ENCODE measurements around the gene IGF1R. TPM values are rescaled to one million over a fixed set of nuclear protein-coding genes. Genes with fewer than 3 reads are reported as not detected.

IGF1R gene
- total and polyA plus RNA-seq, 2 of the 8 experiments (the other 6 are each of a cell fraction or from before 2014, with no cell fraction given) = 32.9 to 109 TPM

DNA sequence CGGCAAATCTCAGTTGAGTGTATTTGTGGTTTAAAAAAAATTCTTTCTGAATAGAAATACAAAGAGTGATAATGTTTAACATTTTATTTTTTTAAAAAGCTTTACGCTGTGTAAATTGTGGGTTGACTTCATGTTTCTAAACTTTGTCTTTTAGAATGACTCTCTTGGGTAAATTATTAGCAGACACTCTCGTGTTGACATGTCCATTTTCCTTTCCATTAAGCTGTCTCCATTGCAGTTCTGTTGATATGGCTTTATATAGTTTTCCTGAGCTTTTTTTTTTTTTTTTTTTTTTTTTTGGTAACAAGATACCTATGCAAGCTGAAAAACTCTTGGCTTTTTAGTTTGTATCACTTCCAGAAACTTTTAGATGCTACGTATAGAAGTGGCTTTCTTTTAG, 92.6 kb downstream of the IGF1R start:
- no peak overlapping the region for H3K56ac ChIP-seq (replicated peaks; ENCODE audit: insufficient read length, low read depth, low read length)
- no peak overlapping the region for H2AFZ ChIP-seq (ENCODE audit: low read length)
- H3K79me1 ChIP-seq (ENCODE audit: low read depth, low read length) = peaks cover 14% of the 10 kb centered on the region
- H3K4me3 ChIP-seq (ENCODE audit: extremely low read depth in 1 of 4, insufficient read depth in 2 of 4, low read depth in 3 of 4, low read length in 4 of 4) = no peak overlapping the region
- no peak overlapping the region for H2BK12ac ChIP-seq (ENCODE audit: low read depth, low read length)
- H3K4me2 ChIP-seq (ENCODE audit: insufficient read depth in 1 of 2, low read depth in 2 of 2, low read length in 2 of 2) = no peak overlapping the region
- no peak overlapping the region for H2BK120ac ChIP-seq (replicated peaks; ENCODE audit: low read depth, low read length)
- no peaks in the 10 kb centered on the region for H3K27me3 ChIP-seq (replicated peaks in 1 of 4; ENCODE audit: control insufficient read depth in 3 of 4, extremely low read depth in 1 of 4, insufficient read depth in 3 of 4, low read length in 3 of 4)
- H4K20me1 ChIP-seq (replicated peaks in 1 of 2; ENCODE audit: control insufficient read depth in 1 of 2, insufficient read depth in 2 of 2, low read length in 2 of 2) = peaks cover 22 to 36% of the 10 kb centered on the region in 2 experiments
- no peak overlapping the region for H3K18ac ChIP-seq (ENCODE audit: extremely low read depth, low read length)
- H2BK15ac ChIP-seq (ENCODE audit: low read length) = no peak overlapping the region
- no peak overlapping the region for H3K14ac ChIP-seq (ENCODE audit: insufficient read length)
- DNase-seq (ENCODE audit: low read depth in 1 of 2, low spot score in 2 of 2) = no peak
- WGBS, 2 experiments (ENCODE audit: extremely low coverage in 1 of 2, insufficient coverage in 1 of 2, insufficient read length in 1 of 2, insufficient replicate concordance in 2 of 2, low coverage in 1 of 2, low lambda C conversion rate in 2 of 2, missing lambda C conversion rate in 1 of 2) = 88% methylated on average over 4 of the region's 4 CpGs; no CpG with 5 or more reads in 1 of the 2 experiments
- H2BK5ac ChIP-seq (ENCODE audit: low read depth, low read length) = no peak overlapping the region
- no peak overlapping the region for H4K5ac ChIP-seq (ENCODE audit: insufficient read length, low read depth, low read length)
- H4K8ac ChIP-seq (ENCODE audit: extremely low read depth, insufficient read depth, low read length) = no peak overlapping the region
- H3K9me3 ChIP-seq (ENCODE audit: insufficient read depth in 2 of 2, low read depth in 1 of 2, low read length in 1 of 2) = no peaks in the 10 kb centered on the region
- peaks cover 2 to 25% (median 8%) of the 10 kb centered on the region in 4 experiments; a peak in 5 of 7 replicates for H3K4me1 ChIP-seq (replicated peaks in 1 of 4; ENCODE audit: control insufficient read depth in 3 of 4, insufficient read depth in 4 of 4, low read length in 3 of 4)
- no peak overlapping the region for H4K91ac ChIP-seq (replicated peaks; ENCODE audit: insufficient read length, low read length)
- no peak overlapping the region for H3K23ac ChIP-seq (ENCODE audit: insufficient read length)
- H3K4ac ChIP-seq (replicated peaks; ENCODE audit: insufficient read length, low read depth, low read length) = no peak overlapping the region
- no peak overlapping the region for H3K27ac ChIP-seq (ENCODE audit: low read depth, low read length)
- no peak for TF ChIP-seq TCF12 (IDR thresholded peaks at IDR 0.05; ENCODE audit: low read depth, low read length)
- TF ChIP-seq, protein P1, sequence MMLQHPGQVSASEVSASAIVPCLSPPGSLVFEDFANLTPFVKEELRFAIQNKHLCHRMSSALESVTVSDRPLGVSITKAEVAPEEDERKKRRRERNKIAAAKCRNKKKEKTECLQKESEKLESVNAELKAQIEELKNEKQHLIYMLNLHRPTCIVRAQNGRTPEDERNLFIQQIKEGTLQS (IDR thresholded peaks at IDR 0.05; ENCODE audit: insufficient read depth, low read depth, low read length) = no peak
- no peak for TF ChIP-seq NANOG (IDR thresholded peaks at IDR 0.05; ENCODE audit: insufficient read depth, low read depth, low read length, poor library complexity, severe bottlenecking)
- TF ChIP-seq KDM5A (IDR thresholded peaks at IDR 0.05; ENCODE audit: low read length) = no peak
- TF ChIP-seq SIX5 (IDR thresholded peaks at IDR 0.05; ENCODE audit: low read depth, low read length) = no peak
- TF ChIP-seq PHF8 (conservative IDR thresholded peaks at IDR 0.05; ENCODE audit: low read depth, low read length) = no peak
- H3K79me2 ChIP-seq (ENCODE audit: control insufficient read depth in 1 of 2, insufficient read depth in 2 of 2, low read length in 2 of 2) = peaks cover 15 to 100% of the 10 kb centered on the region in 2 experiments
- no peak for FAIRE-seq
- POLR2A ChIA-PET (ENCODE audit: partially characterized antibody) = interaction anchor here (1.1 to 1.4 kb wide), 2 partner anchors 9 to 17 kb away, joined by 3 read pairs; no protein-coding TSS in a partner anchor
- H3K9ac ChIP-seq (replicated peaks in 1 of 4; ENCODE audit: extremely low read depth in 1 of 4, low read depth in 3 of 4, low read length in 3 of 4) = no peak overlapping the region
- no peaks in the 10 kb centered on the region for H3K36me3 ChIP-seq (ENCODE audit: control insufficient read depth in 2 of 4, insufficient read depth in 4 of 4, low read length in 3 of 4)
- no peaks in the 10 kb centered on the region for H3K23me2 ChIP-seq (ENCODE audit: low read depth, low read length)
- CTCF ChIA-PET (ENCODE audit: partially characterized antibody) = interaction anchor here (0.6 to 1.5 kb wide), 6 partner anchors 10 to 156 kb away, joined by 3 to 11 read pairs (median 4); no protein-coding TSS in a partner anchor
- no peak overlapping the region for H2BK20ac ChIP-seq (ENCODE audit: low read length)
- no peak overlapping the region for H2AK5ac ChIP-seq (ENCODE audit: low read depth, low read length)
